ENCODE results near the gene NFIB. TPM values are rescaled to one million over a fixed set of nuclear protein-coding genes. Genes with fewer than 3 reads are reported as not detected.

NFIB gene
- polyA plus RNA-seq, 2 of the 4 experiments (the other 2 are of a cell fraction) = 10.7 to 21.7 TPM

DNA sequence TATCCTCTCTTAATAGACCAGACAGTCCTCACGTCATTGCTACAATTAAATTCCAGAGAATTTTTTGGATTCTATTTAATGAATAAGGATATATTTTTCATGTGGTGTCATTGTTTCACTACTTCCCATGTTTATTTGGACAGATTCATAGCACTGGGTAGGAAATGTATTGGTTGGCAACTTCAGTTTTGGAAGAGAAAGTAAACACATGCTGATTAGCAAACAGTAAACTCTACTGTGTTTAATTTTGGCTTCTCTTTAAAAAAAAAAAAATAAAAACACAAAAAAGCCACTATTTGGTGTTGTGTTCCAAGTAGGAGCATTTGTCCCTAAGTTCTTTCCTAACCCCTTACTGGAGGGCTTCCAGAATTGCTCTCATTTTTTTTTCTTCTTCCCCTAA lies 77.3 kb downstream of the NFIB start:
- no peak for FAIRE-seq
- ATAC-seq = no peak

DNA sequence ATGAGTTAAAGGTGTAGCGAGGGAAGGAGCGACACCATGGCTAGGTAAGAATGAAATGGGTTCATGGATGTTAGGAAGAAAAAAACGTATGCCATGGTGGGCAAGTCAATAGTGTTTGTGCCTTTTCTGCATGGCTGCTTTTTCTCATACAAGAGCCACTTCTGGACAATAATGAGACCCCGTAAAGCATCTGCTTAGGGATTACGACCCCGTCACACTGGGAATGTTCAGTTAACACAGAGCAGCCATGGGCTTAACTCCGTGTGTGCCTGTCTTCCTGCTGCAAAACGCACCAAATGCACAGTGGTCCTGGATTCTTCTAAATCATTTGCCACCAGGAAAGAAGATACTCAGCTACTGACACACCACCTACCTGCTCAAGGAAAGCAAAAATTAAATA lies 81.8 kb downstream of the NFIB start:
- Histone ChIP-seq H3K9me3 (no peaks in the 10 kb centered on the region), H3K27ac (0 out of 6 replicates have a peak overlapping the region, but pooled peaks of 1 of the 2 experiments have one; percentile 25), H3K4me2 (no peak overlapping the region), H3K4me3 (no peak overlapping the region), H3K4me1 (peaks cover 32% of the 10 kb centered on the region)
- TF ChIP-seq TFCP2L1 (CRISPR knock-in tag; IDR thresholded peaks at IDR 0.05) (no peak), HEYL (CRISPR knock-in tag; IDR thresholded peaks at IDR 0.05) (no peak), REST (IDR thresholded peaks at IDR 0.05) (no peak), CHD4 (IDR thresholded peaks at IDR 0.05; ENCODE audit: borderline replicate concordance) (no peak), CBX2 (IDR thresholded peaks at IDR 0.05; ENCODE audit: borderline replicate concordance, low read depth) (no peak), MYC (IDR thresholded peaks at IDR 0.05; ENCODE audit: borderline replicate concordance, low read length) (no peak), HES2 (IDR thresholded peaks at IDR 0.05) (no peak), FOSB (CRISPR knock-in tag; IDR thresholded peaks at IDR 0.05) (no peak), MAFK (IDR thresholded peaks at IDR 0.05; ENCODE audit: partially characterized antibody) (no peak), ELK1 (IDR thresholded peaks at IDR 0.05; ENCODE audit: low read depth, low read length) (no peak)
- DNase-seq (ENCODE audit: low read depth in 1 of 2, low spot score in 1 of 2) (no peak), FAIRE-seq (no peak), ATAC-seq (no peak)
- ChIA-PET CTCF (no interaction called here), POLR2A (no interaction called here)
- WGBS (ENCODE audit: missing lambda C conversion rate) = 84% methylated on average over 8 of the region's 8 CpGs

More for the DNA sequence above, 77.3 kb downstream of the NFIB start:
- TF ChIP-seq ZFP36 (IDR thresholded peaks at IDR 0.05; ENCODE audit: borderline replicate concordance, partially characterized antibody) = no peak
- TF ChIP-seq CEBPB (IDR thresholded peaks at IDR 0.05) = no peak
- no peak for TF ChIP-seq RARB (CRISPR knock-in tag; IDR thresholded peaks at IDR 0.05)
- peaks cover 49% of the 10 kb centered on the region for H3K4me1 ChIP-seq
- H3K4me2 ChIP-seq = peak overlapping the region; percentile 79
- H3K9me3 ChIP-seq = no peaks in the 10 kb centered on the region
- H3K4me3 ChIP-seq = no peak overlapping the region
- WGBS (ENCODE audit: missing lambda C conversion rate) = 95% methylated on average over 1 of the region's 1 CpG
- H3K27ac ChIP-seq = peak overlapping the region; percentile 82 to 86
- ChIA-PET CTCF (interaction anchor here (1.2 kb wide), 1 partner anchor 10 kb away, joined by 4 read pairs; no protein-coding TSS in a partner anchor), POLR2A (interaction anchor here (0.7 kb wide), 1 partner anchor 78 kb away, joined by 3 read pairs; no protein-coding TSS in a partner anchor)
- no peak for DNase-seq (ENCODE audit: low read depth in 1 of 2, low spot score in 1 of 2)

DNA sequence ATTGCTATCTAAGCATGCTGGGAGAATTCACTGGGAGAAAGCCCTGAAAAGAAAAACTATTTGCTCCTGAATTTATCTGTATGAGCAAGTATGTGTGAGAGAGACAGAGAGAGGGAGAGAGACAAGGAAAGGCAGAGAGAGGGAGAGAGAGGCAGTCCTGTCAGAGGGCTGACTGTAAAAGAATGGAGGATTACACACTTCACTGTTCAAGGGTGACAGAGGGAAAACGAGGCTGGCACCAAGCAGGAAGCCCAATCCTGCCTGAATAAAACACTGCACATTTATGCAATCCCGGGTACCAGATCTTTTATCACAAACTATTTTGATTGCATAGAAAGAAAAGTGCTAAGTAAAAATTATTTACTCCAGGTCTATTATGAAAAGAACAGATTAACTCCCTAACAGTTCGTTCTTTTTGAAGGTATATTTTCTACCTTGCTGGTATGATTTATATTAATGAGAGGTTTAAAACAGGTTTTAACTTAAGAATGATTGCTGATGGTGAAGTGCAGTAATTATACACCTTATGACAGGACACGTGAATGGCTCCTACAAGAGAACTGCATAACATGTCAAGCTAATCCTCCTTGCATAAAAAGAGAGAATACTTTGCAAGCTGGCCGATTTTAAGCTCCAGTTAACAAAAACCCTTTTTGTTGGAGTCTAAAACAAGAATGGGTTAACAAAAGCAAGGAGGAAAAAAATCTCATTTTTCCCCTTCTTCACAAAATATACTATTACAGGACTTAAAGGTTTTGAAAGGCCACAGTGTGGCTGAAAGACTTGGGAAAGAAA lies 82.5 kb downstream of the NFIB start:
- Histone ChIP-seq H3K9me3 (no peaks in the 10 kb centered on the region), H3K4me3 (no peak overlapping the region), H3K4me2 (no peak overlapping the region), H3K27ac (0 out of 6 replicates have a peak overlapping the region, but pooled peaks of 1 of the 2 experiments have one; percentile 51), H3K4me1 (peaks cover 25% of the 10 kb centered on the region)
- ATAC-seq (peak in 1 of 2 experiments; percentile 25; a peak in 1 of 6 replicates), DNase-seq (ENCODE audit: low read depth in 1 of 2, low spot score in 1 of 2) (no peak), FAIRE-seq (peak; percentile 23)
- WGBS (ENCODE audit: missing lambda C conversion rate) = 73% methylated on average over 5 of the region's 5 CpGs
- CTCF ChIA-PET = no interaction called here
- TF ChIP-seq NFE2L2 (conservative IDR thresholded peaks at IDR 0.05; ENCODE audit: low read length) = no peak
- no peak for TF ChIP-seq KDM1A (IDR thresholded peaks at IDR 0.05; ENCODE audit: low read depth)
- no peak for TF ChIP-seq HEYL (CRISPR knock-in tag; IDR thresholded peaks at IDR 0.05)
- TF ChIP-seq, protein P1, sequence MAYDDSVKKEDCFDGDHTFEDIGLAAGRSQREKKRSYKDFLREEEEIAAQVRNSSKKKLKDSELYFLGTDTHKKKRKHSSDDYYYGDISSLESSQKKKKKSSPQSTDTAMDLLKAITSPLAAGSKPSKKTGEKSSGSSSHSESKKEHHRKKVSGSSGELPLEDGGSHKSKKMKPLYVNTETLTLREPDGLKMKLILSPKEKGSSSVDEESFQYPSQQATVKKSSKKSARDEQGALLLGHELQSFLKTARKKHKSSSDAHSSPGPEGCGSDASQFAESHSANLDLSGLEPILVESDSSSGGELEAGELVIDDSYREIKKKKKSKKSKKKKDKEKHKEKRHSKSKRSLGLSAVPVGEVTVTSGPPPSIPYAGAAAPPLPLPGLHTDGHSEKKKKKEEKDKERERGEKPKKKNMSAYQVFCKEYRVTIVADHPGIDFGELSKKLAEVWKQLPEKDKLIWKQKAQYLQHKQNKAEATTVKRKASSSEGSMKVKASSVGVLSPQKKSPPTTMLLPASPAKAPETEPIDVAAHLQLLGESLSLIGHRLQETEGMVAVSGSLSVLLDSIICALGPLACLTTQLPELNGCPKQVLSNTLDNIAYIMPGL (CRISPR knock-in tag; IDR thresholded peaks at IDR 0.05; ENCODE audit: borderline replicate concordance) = no peak
- TF ChIP-seq CHD4 (IDR thresholded peaks at IDR 0.05; ENCODE audit: borderline replicate concordance) = no peak
- no peak for TF ChIP-seq MAFK (IDR thresholded peaks at IDR 0.05; ENCODE audit: partially characterized antibody)
- TF ChIP-seq RCOR1 (IDR thresholded peaks at IDR 0.05; ENCODE audit: low read depth, low read length) = no peak
- no peak for TF ChIP-seq ZSCAN20 (CRISPR knock-in tag; IDR thresholded peaks at IDR 0.05)
- POLR2A ChIA-PET = no interaction called here

All from A549 (cell line).